Neural cell (in vitro differentiated cells): ENCODE results near the gene DPP3. TPM values are rescaled to one million over a fixed set of nuclear protein-coding genes. Genes with fewer than 3 reads are reported as not detected.

ENCODE experiments used
- H2AFZ ChIP-seq: fragments of 200-600, 300-800 bp; sonication (generic), shearing (Covaris generic); 2 replicates; pipeline ENCODE4 v1.6.0; 2014; ENCODE audit warnings: low read depth, mild to moderate bottlenecking, antibody characterized with exemption, low read length, moderate library complexity
- H3F3A ChIP-seq: fragments of 200-600 bp; shearing (Covaris generic); 2 replicates; pipeline ENCODE4 v1.6.1; 2016; ENCODE audit warnings: mild to moderate bottlenecking, moderate library complexity, mixed read lengths, antibody characterized with exemption, low read length; ENCODE audit not compliant: insufficient read depth, poor library complexity, severe bottlenecking
- H3K27ac ChIP-seq: fragments of 200-600, 300-800 bp; sonication (generic), shearing (Covaris generic); 2 replicates; pipeline ENCODE4 v1.5.1; 2014; ENCODE audit warnings: mild to moderate bottlenecking, low read length, moderate library complexity
- H3K27me3 ChIP-seq: fragments of 300-800, 200-600 bp; sonication (generic), shearing (Covaris generic); 2 replicates; pipeline ENCODE4 v1.6.0; 2014; ENCODE audit warnings: mild to moderate bottlenecking, low read depth, low read length, moderate library complexity; ENCODE audit not compliant: insufficient read depth
- H3K36me3 ChIP-seq: fragments of 300-800, 200-600 bp; sonication (generic), shearing (Covaris generic); 2 replicates; pipeline ENCODE4 v1.5.1; 2014; ENCODE audit warnings: mild to moderate bottlenecking, antibody characterized with exemption, low read length, moderate library complexity; ENCODE audit not compliant: insufficient read depth
- H3K4me2 ChIP-seq: fragments of 300-800, 200-600 bp; sonication (generic), shearing (Covaris generic); 2 replicates; pipeline ENCODE4 v1.6.0; 2014; ENCODE audit warnings: mild to moderate bottlenecking, low read length
- H3K4me3 ChIP-seq: fragments of 300-800, 200-600 bp; sonication (generic), shearing (Covaris generic); 2 replicates; pipeline ENCODE4 v1.5.1; 2014; ENCODE audit warnings: mild to moderate bottlenecking, low read length, moderate library complexity
- H3K79me2 ChIP-seq: fragments of 200-600 bp; shearing (Covaris generic); replicated peaks from 2 replicates; pipeline ENCODE4 v1.6.0; 2014; ENCODE audit warnings: mild to moderate bottlenecking, low read length, moderate library complexity; ENCODE audit not compliant: insufficient read depth
- H3K9ac ChIP-seq: fragments of 300-800, 200-600 bp; sonication (generic), shearing (Covaris generic); 2 replicates; pipeline ENCODE4 v1.6.1; 2016; ENCODE audit warnings: mild to moderate bottlenecking, low read length, mixed read lengths
- H3K9me2 ChIP-seq: fragments of 200-600 bp; shearing (Covaris generic); 2 replicates; pipeline ENCODE4 v1.6.1; 2016; ENCODE audit warnings: mild to moderate bottlenecking, low read length, mixed read lengths; ENCODE audit not compliant: insufficient read depth
- H3K9me3 ChIP-seq: fragments of 200-600, 300-800 bp; sonication (generic), shearing (Covaris generic); 2 replicates; pipeline ENCODE4 v1.6.1; 2016; ENCODE audit warnings: mild to moderate bottlenecking, mixed run types, low read length, moderate library complexity, mixed read lengths
- H4K20me1 ChIP-seq: fragments of 200-600 bp; shearing (Covaris generic); 2 replicates; pipeline ENCODE4 v1.6.1; 2016; ENCODE audit warnings: mild to moderate bottlenecking, mixed run types; ENCODE audit not compliant: insufficient read depth
- EP300 ChIP-seq: fragments of 450-650 bp; conservative IDR thresholded peaks from 2 replicates; pipeline ENCODE4 v1.6.1; 2014; ENCODE audit warnings: antibody characterized with exemption, mild to moderate bottlenecking, moderate library complexity; ENCODE audit not compliant: poor library complexity, severe bottlenecking
- EZH2 ChIP-seq: fragments of 200-600, 300-800 bp; shearing (Covaris generic), sonication (generic); IDR thresholded peaks from 2 replicates; pipeline ENCODE4 v1.6.1; 2014; ENCODE audit warnings: antibody characterized with exemption, low read length, borderline replicate concordance, mild to moderate bottlenecking; ENCODE audit not compliant: insufficient read depth, poor library complexity, severe bottlenecking
- MXI1 ChIP-seq: fragments of 450-650 bp; conservative IDR thresholded peaks from 2 replicates; pipeline ENCODE4 v1.6.1; 2014; ENCODE audit warnings: antibody characterized with exemption, mild to moderate bottlenecking; ENCODE audit not compliant: poor library complexity, severe bottlenecking
- POLR2AphosphoS5 ChIP-seq: IDR thresholded peaks from 2 replicates; pipeline ENCODE4 v1.6.1; 2012
- RAD21 ChIP-seq: fragments of 450-650 bp; conservative IDR thresholded peaks from 2 replicates; pipeline ENCODE4 v1.6.1; 2014; ENCODE audit warnings: antibody characterized with exemption, mild to moderate bottlenecking, moderate library complexity
- SMC3 ChIP-seq: fragments of 450-650 bp; conservative IDR thresholded peaks from 2 replicates; pipeline ENCODE4 v1.6.1; 2014; ENCODE audit warnings: antibody characterized with exemption, mild to moderate bottlenecking, moderate library complexity; ENCODE audit not compliant: poor library complexity
- TAF1 ChIP-seq: IDR thresholded peaks from 2 replicates; pipeline ENCODE4 v1.6.1; 2012; ENCODE audit warnings: low read depth
- polyA plus RNA-seq: library from polyadenylated mRNA; depleted of rRNA; stranded (reverse); fragments of >200 nt; gene quantifications from 2 replicates; pipeline ENCODE4 v1.2.3, GENCODE V29; 2014
- TF ChIP-seq, protein P1 (sequence below): fragments of 450-650 bp; IDR thresholded peaks from 2 replicates; pipeline ENCODE4 v1.5.1; 2014; ENCODE audit warnings: antibody characterized with exemption, mild to moderate bottlenecking, moderate library complexity; ENCODE audit not compliant: poor library complexity, severe bottlenecking
- TF ChIP-seq, protein P2 (sequence below): IDR thresholded peaks from 2 replicates; pipeline ENCODE4 v1.6.1; 2012; ENCODE audit warnings: borderline replicate concordance

DPP3 gene
- polyA plus RNA-seq, 1 donor from 2014 or later = 71.7 TPM

DNA sequence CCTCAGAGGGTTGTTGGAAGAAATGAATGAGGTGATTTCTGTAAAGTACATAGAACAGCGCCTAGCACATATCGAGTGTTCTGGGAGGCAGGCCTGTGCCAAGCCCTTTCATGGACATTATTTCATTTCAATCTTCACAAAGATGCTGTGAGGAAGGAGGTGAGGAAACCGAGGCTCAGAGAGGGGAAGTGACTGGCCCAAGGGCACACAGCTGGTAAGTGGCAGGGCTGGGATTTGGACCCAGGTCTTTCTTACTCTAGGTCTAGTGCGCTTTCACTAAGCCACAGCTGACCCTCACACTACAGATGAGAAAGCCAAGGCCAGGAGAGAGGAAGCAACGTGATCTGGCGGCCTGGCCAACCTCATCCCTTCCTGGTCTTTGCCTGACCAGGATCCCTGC lies 11.5 kb upstream of the DPP3 start:
- H3K36me3 ChIP-seq = no peaks in the 10 kb centered on the region
- H3K9ac ChIP-seq = peak overlapping the region; percentile 91
- H3F3A ChIP-seq = no peaks in the 10 kb centered on the region
- no peaks in the 10 kb centered on the region for H3K9me2 ChIP-seq
- TF ChIP-seq TAF1 (no peak), EP300 (no peak), MXI1 (no peak), SMC3 (no peak), EZH2 (no peak), RAD21 (no peak), POLR2AphosphoS5 (no peak)
- TF ChIP-seq, protein P1, sequence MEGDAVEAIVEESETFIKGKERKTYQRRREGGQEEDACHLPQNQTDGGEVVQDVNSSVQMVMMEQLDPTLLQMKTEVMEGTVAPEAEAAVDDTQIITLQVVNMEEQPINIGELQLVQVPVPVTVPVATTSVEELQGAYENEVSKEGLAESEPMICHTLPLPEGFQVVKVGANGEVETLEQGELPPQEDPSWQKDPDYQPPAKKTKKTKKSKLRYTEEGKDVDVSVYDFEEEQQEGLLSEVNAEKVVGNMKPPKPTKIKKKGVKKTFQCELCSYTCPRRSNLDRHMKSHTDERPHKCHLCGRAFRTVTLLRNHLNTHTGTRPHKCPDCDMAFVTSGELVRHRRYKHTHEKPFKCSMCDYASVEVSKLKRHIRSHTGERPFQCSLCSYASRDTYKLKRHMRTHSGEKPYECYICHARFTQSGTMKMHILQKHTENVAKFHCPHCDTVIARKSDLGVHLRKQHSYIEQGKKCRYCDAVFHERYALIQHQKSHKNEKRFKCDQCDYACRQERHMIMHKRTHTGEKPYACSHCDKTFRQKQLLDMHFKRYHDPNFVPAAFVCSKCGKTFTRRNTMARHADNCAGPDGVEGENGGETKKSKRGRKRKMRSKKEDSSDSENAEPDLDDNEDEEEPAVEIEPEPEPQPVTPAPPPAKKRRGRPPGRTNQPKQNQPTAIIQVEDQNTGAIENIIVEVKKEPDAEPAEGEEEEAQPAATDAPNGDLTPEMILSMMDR = no peak
- TF ChIP-seq, protein P2, sequence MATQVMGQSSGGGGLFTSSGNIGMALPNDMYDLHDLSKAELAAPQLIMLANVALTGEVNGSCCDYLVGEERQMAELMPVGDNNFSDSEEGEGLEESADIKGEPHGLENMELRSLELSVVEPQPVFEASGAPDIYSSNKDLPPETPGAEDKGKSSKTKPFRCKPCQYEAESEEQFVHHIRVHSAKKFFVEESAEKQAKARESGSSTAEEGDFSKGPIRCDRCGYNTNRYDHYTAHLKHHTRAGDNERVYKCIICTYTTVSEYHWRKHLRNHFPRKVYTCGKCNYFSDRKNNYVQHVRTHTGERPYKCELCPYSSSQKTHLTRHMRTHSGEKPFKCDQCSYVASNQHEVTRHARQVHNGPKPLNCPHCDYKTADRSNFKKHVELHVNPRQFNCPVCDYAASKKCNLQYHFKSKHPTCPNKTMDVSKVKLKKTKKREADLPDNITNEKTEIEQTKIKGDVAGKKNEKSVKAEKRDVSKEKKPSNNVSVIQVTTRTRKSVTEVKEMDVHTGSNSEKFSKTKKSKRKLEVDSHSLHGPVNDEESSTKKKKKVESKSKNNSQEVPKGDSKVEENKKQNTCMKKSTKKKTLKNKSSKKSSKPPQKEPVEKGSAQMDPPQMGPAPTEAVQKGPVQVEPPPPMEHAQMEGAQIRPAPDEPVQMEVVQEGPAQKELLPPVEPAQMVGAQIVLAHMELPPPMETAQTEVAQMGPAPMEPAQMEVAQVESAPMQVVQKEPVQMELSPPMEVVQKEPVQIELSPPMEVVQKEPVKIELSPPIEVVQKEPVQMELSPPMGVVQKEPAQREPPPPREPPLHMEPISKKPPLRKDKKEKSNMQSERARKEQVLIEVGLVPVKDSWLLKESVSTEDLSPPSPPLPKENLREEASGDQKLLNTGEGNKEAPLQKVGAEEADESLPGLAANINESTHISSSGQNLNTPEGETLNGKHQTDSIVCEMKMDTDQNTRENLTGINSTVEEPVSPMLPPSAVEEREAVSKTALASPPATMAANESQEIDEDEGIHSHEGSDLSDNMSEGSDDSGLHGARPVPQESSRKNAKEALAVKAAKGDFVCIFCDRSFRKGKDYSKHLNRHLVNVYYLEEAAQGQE = no peak
- no peaks in the 10 kb centered on the region for H3K9me3 ChIP-seq
- peak overlapping the region; percentile 99 for H3K4me2 ChIP-seq
- H3K79me2 ChIP-seq = no peaks in the 10 kb centered on the region
- no peak overlapping the region for H2AFZ ChIP-seq
- no peaks in the 10 kb centered on the region for H3K27me3 ChIP-seq
- no peak overlapping the region for H3K27ac ChIP-seq
- peak overlapping the region; percentile 96 for H3K4me3 ChIP-seq
- no peaks in the 10 kb centered on the region for H4K20me1 ChIP-seq

DNA sequence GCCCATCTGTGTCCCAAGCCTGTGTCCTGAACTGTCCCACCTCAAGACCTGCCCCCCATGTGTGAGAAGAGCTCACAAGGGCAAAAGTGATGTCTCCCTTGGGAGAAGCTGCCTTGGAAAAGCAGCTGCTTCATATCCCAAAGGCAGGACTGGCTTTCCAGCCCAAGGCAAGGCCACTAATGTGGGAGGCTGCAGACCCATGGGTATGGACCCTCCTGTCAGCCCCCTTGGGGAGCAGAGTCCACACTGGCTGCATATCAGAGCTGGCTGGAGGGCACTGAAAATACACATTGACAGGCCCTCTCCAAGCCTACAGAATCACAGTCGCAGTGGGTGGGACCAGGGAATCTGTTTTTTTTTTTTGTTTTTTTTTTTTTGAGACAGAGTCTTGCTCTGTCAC lies 10.8 kb upstream of the DPP3 start:
- no peak overlapping the region for H3K27ac ChIP-seq

More for the DNA sequence above, 10.8 kb upstream of the DPP3 start:
- Histone ChIP-seq H2AFZ (no peak overlapping the region), H3K36me3 (no peaks in the 10 kb centered on the region), H3K79me2 (no peaks in the 10 kb centered on the region), H3K9me3 (no peaks in the 10 kb centered on the region), H3K4me3 (no peak overlapping the region), H3K4me2 (no peak overlapping the region), H3K27me3 (no peaks in the 10 kb centered on the region), H3K9me2 (no peaks in the 10 kb centered on the region), H3F3A (no peaks in the 10 kb centered on the region), H3K9ac (no peak overlapping the region), H4K20me1 (no peaks in the 10 kb centered on the region)
- TF ChIP-seq MXI1 = no peak
- no peak for TF ChIP-seq RAD21
- no peak for TF ChIP-seq EZH2
- TF ChIP-seq TAF1 = no peak
- no peak for TF ChIP-seq EP300
- no peak for TF ChIP-seq POLR2AphosphoS5
- TF ChIP-seq, protein P2 = no peak
- no peak for TF ChIP-seq SMC3
- TF ChIP-seq, protein P1 = no peak
